ENCODE data around the gene DPPA3.
"Not testable (repeated sequence)": the region's sequence is repeated elsewhere in the genome, so short reads cannot be mapped to it uniquely, and the experiment has no call there.

DNA sequence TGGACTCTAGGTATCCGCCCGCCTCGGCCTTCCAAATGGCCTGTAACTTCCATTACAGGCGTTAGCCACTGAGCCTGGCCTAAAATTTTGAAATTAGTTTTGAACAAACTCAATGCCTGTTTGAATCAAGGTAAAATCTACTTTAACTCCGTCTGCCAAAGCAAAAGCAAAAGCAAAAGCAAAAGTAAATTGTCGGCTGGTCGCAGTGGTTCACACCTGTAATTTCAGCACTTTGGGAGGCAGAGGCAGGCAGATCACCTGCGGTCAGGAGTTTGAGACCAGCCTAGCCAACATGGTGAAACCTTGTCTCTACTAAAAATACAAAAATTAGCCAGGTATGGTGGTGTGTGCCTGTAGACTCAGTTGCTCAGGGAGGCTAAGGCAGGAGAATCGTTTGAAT, 44.4 kb downstream of the DPPA3 start:
- TF ChIP-seq, protein P1, sequence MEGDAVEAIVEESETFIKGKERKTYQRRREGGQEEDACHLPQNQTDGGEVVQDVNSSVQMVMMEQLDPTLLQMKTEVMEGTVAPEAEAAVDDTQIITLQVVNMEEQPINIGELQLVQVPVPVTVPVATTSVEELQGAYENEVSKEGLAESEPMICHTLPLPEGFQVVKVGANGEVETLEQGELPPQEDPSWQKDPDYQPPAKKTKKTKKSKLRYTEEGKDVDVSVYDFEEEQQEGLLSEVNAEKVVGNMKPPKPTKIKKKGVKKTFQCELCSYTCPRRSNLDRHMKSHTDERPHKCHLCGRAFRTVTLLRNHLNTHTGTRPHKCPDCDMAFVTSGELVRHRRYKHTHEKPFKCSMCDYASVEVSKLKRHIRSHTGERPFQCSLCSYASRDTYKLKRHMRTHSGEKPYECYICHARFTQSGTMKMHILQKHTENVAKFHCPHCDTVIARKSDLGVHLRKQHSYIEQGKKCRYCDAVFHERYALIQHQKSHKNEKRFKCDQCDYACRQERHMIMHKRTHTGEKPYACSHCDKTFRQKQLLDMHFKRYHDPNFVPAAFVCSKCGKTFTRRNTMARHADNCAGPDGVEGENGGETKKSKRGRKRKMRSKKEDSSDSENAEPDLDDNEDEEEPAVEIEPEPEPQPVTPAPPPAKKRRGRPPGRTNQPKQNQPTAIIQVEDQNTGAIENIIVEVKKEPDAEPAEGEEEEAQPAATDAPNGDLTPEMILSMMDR (conservative IDR thresholded peaks at IDR 0.05 in 1 of 2, IDR thresholded peaks at IDR 0.05 in 1 of 2; ENCODE audit: low read depth in 1 of 2, low read length in 2 of 2), result not testable (repeated sequence)
- not testable (repeated sequence) for TF ChIP-seq EZH2 (IDR thresholded peaks at IDR 0.05; ENCODE audit: low read length, missing control alignments)
